Colon (tissue), 2 donors: Measurements from ENCODE around the gene SSTR4.

Experiments
- FAIRE-seq: peaks from 2 replicates; lab custom pipeline; 2012; peaks lifted over from hg19 to GRCh38; lab: Jason Lieb, UNC
- donor health status: control.
- donor health status: control.

The SSTR4 gene

GRCh38 chr20:23043376-23043775 is 8.3 kb downstream of the SSTR4 start:
- no peak for FAIRE-seq

- no peak for FAIRE-seq
These were observed 11.3 kb downstream of the SSTR4 start for GRCh38 chr20:23046431-23046830.

GRCh38 chr20:23047001-23047737 is 12.1 kb downstream of the SSTR4 start:
- FAIRE-seq = no peak

- FAIRE-seq = no peak
These were observed 12.7 kb downstream of the SSTR4 start for GRCh38 chr20:23047738-23048214.

GRCh38 chr20:23048283-23049200 is 13.4 kb downstream of the SSTR4 start:
- no peak for FAIRE-seq

- no peak for FAIRE-seq
These were observed 14.3 kb downstream of the SSTR4 start, which contains the start of gene THBD for GRCh38 chr20:23049201-23050075. TSS of gene THBD (minus strand) at chr20:23049672. CDS start at chr20:23049504, 168 bp downstream.

GRCh38 chr20:23050076-23050838 is 15.1 kb downstream of the SSTR4 start:
- no peak for FAIRE-seq

- no peak for FAIRE-seq
These were observed 15.9 kb downstream of the SSTR4 start for GRCh38 chr20:23050847-23051627.

- no peak for FAIRE-seq
These were observed 17.8 kb downstream of the SSTR4 start for GRCh38 chr20:23052904-23053303.

GRCh38 chr20:23058240-23058639 is 23.1 kb downstream of the SSTR4 start:
- FAIRE-seq = no peak

GRCh38 chr20:23059001-23059400 is 23.9 kb downstream of the SSTR4 start:
- FAIRE-seq = no peak

GRCh38 chr20:23059846-23060245 is 24.7 kb downstream of the SSTR4 start:
- no peak for FAIRE-seq

- FAIRE-seq = no peak
These were observed 25.5 kb downstream of the SSTR4 start for GRCh38 chr20:23060629-23061028.

GRCh38 chr20:23061262-23061661 is 26.1 kb downstream of the SSTR4 start:
- no peak for FAIRE-seq

GRCh38 chr20:23061734-23062561 is 26.8 kb downstream of the SSTR4 start:
- no peak for FAIRE-seq

- no peak for FAIRE-seq
These were observed 27.5 kb downstream of the SSTR4 start for GRCh38 chr20:23062632-23063031.

- no peak for FAIRE-seq
These were observed 28.1 kb downstream of the SSTR4 start for GRCh38 chr20:23063168-23063567.

GRCh38 chr20:23063581-23063980 is 28.5 kb downstream of the SSTR4 start:
- FAIRE-seq = no peak
